Fibroblast of upper back skin (primary cell): ENCODE measurements around the gene C10orf53.

ENCODE experiments used
- DNase-seq: peaks from one replicate; pipeline ENCODE4 v3.0.0-alpha.2; 2013

Gene C10orf53

GRCh38 chr10:49739426-49739825 is 60.0 kb downstream of the C10orf53 start:
- no peak for DNase-seq

- no peak for DNase-seq
Measured at GRCh38 chr10:49740346-49741107, 61.1 kb downstream of the C10orf53 start.

GRCh38 chr10:49741108-49741995 is 61.9 kb downstream of the C10orf53 start:
- DNase-seq, result no peak

GRCh38 chr10:49742683-49743463 is 63.4 kb downstream of the C10orf53 start:
- no peak for DNase-seq

- DNase-seq, result no peak
Measured at GRCh38 chr10:49743464-49744075, 64.1 kb downstream of the C10orf53 start.

GRCh38 chr10:49744091-49744685 is 64.7 kb downstream of the C10orf53 start:
- no peak for DNase-seq

- no peak for DNase-seq
Measured at GRCh38 chr10:49744924-49745605, 65.6 kb downstream of the C10orf53 start.

- no peak for DNase-seq
Measured at GRCh38 chr10:49745756-49746155, 66.3 kb downstream of the C10orf53 start.

GRCh38 chr10:49746626-49747302 is 67.3 kb downstream of the C10orf53 start:
- no peak for DNase-seq
